HG03139 (cell line): ENCODE results near the gene TSKS.

Source experiments
- ATAC-seq: cut with Tn5 transposase; IDR thresholded peaks from one replicate; pipeline ENCODE4 v1.9.1; 2021; ENCODE audit not compliant: unreplicated experiment

TSKS gene, protein sequence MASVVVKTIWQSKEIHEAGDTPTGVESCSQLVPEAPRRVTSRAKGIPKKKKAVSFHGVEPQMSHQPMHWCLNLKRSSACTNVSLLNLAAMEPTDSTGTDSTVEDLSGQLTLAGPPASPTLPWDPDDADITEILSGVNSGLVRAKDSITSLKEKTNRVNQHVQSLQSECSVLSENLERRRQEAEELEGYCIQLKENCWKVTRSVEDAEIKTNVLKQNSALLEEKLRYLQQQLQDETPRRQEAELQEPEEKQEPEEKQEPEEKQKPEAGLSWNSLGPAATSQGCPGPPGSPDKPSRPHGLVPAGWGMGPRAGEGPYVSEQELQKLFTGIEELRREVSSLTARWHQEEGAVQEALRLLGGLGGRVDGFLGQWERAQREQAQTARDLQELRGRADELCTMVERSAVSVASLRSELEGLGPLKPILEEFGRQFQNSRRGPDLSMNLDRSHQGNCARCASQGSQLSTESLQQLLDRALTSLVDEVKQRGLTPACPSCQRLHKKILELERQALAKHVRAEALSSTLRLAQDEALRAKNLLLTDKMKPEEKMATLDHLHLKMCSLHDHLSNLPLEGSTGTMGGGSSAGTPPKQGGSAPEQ

DNA sequence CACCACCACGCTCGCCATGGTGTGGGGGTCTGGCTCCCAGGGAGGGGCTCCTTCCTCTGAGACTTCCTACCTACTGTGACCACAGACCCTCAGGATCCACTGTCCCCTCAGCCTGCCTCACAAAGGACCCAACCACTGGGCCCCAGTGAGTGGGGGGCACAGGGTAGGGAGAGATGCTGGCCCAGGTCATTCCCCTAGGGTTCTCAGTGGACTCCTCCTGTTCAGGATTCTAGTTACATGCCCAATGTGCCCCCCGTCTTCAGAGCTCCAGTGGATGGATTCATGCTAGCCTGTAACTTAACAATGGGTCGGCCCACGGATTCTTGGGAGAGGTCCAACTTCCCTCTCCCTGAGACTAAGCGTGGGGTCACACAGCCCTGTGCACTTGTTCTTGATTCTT is at the start of gene TSKS:
Gene TSKS, minus strand, starts transcription at position 77 of the 400 bp plus-strand sequence. Its CDS starts 59 bp downstream, at position 18.
- no peak for ATAC-seq

DNA sequence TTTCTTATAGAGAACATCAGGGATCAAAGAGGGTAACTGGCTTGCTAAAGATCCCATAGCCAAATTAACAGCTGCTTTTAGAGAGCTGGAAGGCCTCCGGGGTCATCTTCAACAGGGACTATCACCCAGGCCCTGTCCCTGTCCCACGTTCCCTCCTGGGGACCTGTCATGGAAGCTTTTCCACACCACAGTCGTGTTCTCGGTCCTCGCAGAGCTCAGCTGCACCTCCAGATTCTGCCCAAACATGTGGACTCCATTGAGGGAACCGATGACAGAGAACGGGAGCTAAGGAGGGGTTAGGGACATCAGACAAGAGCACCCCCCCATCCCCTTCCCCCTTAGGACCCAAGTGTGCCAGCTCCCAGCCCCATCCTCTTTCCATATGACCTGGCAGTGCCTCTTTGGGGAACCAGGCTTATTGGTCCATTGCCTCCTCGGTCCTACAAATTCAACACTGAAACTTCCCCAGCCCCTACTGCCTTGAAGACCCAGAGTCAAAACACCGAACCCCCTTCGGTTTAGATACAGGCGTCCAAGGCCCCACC is 49.4 kb upstream of the TSKS start:
- no peak for ATAC-seq

DNA sequence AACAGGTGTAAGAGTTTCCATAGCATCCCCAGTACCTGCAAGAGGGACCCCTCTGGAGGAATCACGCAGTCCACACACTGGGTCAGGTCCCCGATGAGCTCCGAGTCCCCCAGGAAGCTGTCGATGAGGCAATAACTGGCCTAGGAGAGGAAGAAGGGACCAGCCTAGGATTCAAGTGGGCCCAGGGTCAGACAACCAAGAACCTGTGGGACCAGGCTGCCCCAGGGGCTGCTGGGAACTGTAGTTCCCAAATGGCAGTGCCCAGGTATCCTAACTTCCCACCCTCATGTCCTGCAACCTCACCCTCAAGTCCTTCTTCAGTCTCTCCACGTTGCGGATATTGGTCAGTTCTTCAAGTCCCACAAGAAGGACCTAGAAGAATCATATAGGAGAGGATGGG is 48.2 kb upstream of the TSKS start:
- ATAC-seq = no peak

DNA sequence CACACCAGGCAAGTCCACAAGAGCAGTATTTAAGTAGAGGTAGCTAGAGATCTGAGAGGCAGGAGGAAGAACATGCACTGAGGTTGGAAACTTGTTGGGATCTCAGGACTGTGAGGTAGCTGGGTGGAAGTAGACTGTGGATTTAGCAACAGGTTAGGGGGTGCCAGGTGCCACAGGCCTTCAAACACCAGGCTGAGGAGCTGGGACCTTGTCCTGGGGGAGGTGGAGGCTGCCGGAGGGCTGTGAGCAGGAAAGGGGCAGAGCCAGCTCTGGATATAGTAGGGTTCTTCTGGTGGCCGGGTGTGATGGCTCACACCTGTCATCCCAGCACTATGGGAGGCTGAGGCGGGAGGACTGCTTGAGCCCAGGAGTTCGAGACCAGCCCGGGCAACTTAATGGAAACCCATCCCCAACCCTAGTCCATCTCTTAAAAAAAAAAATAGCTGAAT is 46.9 kb upstream of the TSKS start:
- no peak for ATAC-seq

DNA sequence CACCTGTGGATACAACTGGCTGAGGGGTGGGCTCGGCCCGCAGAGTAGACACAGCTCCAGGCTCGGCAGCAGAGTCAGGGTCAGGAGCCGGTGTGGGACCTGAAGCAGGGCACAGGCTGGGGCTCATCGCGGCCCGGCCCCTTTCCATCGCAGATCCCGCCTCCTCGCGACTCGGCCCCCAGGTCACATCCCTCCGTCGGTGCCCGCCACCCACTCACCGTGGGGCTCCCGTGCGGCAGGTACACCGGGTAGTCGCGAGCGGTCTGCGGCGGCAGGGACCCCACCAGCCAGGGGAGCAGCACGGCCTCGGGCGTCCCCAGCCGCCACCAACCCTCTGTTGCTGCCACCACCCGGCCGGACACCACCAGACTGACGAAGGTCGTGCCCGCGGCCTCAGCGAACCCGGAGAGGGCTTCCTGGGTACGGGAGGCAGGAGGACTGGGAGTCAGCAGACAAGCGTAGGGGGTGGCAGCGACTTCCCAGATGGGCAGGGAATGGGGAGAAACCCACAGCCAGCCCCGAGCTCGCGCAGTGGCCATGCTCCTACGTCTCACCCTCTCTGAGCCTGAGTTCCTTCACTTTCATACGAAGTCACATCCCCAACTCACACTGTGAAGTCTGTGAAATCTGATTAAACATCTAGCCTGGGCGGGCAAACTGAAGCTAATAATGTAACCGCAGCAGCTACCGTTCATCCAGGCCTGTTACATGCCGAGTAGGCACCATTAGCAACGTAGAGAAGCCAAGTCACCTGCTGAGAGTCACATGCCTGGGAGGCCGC is 46.2 kb upstream of the TSKS start:
- ATAC-seq = no peak

DNA sequence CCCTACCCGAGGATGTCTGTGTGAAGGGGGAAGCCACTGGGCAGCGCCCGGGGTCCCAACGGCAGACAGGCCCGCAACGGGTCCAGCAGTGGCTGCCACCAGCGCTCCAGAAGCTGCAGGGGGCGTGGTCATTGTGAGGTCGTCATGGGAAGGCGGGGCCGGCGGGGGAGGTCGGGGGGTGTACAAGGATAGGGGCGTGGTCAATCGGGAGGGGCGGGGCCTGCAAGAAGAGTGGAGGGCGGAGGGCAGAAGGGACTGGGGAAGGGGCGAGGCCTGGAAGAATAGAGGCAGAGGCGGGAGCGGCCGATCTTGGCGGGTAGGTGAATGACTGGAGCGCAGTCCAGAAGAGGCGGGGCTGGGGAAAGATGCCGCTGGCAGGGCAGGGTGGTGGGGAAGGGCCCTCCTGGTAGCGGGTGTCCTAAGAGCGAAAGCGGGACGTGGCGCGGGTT is 45.6 kb upstream of the TSKS start:
- ATAC-seq = no peak

DNA sequence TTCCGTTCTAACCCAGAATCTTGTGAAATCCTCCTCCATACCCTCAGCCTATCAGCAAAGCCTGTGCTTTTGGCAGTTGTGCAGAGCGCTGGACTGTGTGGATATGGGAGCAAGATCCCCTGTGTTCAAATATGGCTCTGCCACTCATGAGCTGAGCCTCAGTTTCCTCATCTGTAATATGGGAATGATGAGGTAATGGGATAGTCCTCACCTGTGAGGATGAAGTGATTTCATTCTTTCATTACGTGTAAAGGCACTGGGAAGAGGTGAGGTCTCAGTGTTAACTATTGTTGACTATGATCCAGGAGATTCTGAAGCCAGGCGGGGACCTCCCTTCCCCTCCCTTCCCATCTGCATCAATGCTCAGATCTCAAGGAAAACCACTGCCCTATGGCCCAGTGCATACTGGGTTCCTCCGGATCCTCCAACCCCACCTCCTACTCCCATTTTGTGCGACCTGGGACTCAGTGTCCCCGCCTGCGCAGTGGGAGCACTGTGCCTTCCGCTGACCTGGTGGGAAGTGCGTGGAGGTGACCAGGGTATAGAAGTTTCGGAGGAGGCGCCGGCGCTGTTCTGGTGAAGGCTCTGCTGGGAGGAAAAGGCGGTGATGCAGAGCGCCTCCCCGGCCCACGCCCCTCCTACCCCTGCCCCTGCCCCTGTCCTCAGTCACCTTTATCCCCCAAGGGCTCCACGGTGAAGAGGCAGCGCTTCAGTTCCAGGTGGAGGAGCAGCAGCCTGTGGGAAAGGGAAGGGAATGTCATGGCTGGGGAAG is 45.0 kb upstream of the TSKS start:
- ATAC-seq = no peak

DNA sequence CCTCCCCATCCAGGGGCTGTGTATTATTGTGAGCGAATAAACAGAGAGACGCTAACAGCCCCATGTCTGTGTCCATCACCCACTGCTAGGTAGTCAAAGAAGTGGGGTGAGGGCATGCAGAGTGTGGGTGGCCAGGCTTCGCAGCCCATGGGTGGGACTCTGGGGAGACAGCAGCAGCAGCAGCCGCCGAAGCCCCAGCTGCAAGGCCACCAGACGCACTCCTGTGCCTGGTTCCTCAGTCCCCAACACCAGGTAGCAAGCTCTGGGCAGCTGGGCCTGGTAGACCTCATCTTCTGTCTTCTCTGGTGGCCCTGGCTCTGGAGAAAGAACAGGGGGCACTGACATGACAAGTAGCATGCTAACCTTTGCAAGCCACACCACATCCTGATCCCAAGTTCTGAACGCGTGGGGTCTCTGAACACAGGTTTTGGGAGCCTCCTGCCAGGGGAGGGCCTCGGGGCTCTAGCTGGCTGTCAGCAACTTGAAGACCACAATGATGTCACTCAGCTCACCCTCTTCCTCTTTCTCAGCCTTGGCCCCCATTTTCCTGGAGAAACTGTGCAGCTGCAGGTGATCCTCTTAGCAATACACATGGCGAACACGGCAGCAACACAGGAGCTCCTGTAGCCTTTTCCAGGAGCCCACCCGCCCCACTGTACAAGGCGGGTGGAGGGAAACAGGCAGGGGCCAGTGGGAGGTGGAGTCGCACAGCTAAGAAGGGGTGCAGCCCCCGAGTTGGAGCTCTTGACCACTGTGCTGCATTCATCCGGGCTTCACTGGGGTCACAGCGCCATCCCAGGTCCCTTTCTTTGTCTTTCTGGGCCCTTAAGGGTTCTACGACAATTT is 44.2 kb upstream of the TSKS start:
- ATAC-seq = no peak

DNA sequence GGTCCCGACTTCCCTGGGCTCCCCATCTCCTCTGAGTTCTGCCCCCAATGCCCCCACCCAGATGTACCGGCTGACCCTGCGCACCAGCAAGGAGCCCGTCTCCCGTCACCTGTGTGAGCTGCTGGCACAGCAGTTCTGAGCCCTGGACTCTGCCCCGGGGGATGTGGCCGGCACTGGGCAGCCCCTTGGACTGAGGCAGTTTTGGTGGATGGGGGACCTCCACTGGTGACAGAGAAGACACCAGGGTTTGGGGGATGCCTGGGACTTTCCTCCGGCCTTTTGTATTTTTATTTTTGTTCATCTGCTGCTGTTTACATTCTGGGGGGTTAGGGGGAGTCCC is 43.5 kb upstream of the TSKS start:
- no peak for ATAC-seq

DNA sequence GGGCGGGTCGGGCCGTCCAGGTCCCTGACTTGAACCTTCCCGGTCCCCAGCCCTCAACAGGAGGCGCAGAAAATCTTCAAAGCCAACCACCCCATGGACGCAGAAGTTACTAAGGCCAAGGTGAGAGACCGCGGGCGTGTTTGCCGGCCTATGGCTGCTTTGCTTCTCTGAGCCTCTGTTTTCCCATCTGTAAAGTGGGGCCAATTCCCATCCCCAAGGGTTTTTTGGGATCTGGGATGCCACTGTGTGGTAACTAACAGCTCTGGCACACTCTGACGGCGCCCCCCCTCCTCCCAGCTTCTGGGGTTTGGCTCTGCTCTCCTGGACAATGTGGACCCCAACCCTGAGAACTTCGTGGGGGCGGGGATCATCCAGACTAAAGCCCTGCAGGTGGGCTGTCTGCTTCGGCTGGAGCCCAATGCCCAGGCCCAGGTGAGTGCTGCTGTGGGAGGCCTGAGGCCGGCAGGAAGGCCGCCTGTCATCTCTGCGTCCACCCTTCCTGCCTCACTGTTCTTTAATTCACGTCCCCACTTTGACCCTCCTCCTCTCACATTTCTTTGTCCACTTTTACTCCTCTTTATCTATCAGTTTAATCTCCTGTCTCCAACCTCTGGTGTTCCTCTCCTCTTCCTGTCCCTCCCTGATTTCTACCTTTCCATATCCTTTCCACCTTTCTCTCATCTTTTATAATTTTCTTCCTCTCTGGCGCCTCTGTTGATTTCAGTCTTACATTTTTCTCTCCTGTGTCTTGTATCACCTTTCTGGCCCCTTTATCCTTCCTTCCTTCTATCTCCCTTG is 42.9 kb upstream of the TSKS start:
- ATAC-seq = no peak

DNA sequence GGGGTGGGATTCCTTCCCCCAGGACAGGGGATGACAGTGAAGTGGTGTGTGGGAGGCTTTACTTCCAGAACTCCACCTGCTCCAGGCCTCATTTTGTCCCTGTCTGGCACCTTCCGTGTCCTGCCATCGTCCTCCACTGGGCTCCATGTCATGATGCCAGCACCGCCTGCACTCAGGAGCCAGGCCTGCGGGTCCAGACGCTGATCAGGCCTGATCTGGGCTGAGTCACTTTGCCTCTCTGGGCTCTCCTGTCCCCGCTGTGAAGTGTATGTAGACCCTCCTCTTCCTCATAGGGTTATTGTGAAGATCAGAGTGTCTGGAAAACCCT is 40.4 kb upstream of the TSKS start:
- no peak for ATAC-seq

DNA sequence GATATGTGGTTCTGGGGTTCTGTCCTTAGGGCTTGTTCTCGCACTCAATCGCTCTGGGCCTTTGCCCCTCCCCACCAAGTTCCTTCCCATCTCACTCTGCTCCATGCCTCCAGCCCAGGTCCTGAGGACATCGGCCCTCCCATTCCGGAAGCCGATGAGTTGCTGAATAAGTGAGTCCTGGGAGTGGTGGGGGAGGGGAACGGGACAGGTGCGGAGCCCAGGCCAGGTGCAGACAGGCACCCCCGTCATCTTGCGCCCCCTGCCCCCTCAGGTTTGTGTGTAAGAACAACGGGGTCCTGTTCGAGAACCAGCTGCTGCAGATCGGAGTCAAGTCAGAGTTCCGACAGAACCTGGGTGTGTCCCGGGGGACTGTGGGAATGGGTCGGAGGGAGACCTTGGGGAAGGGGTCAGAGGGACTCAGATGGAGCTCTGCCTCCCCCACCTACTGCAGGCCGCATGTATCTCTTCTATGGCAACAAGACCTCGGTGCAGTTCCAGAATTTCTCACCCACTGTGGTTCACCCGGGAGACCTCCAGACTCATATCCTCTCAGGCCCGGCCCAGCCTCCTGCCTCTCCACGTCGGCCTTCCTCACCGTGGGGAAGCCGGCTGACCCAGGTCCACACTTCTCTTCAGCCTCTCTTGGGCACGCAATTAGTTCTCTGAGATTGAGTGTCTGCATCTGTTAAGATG is 39.9 kb upstream of the TSKS start:
- no peak for ATAC-seq

DNA sequence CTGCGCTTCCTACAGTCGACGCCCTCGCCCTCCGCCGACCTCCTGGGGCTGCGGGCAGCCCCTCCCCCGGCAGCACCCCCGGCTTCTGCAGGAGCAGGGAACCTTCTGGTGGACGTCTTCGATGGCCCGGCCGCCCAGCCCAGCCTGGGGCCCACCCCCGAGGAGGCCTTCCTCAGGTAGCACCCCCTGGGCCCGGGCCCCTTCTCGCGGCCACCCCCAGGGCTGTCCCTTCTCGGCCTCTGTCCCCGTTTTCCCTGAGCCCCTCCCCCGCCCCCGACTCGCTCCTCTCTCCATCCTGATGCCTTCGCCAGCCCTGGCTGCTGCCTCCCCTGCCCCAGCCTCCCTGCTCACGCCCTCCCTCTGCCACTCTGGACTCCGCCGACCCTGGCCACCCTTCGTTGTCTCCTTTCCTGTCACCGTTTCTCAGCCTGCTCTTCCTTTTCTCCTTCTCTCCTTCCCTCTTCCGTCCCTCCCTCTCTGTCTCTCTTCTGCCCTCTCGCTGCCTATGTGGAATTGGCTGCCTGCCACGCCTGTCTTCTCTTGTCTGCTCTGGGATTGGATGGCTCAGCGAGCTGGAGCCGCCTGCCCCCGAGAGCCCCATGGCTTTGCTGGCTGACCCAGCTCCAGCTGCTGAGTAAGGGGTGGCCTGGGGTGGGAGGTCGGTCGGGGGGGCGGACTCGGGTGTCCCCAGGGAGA is 39.0 kb upstream of the TSKS start:
- no peak for ATAC-seq

DNA sequence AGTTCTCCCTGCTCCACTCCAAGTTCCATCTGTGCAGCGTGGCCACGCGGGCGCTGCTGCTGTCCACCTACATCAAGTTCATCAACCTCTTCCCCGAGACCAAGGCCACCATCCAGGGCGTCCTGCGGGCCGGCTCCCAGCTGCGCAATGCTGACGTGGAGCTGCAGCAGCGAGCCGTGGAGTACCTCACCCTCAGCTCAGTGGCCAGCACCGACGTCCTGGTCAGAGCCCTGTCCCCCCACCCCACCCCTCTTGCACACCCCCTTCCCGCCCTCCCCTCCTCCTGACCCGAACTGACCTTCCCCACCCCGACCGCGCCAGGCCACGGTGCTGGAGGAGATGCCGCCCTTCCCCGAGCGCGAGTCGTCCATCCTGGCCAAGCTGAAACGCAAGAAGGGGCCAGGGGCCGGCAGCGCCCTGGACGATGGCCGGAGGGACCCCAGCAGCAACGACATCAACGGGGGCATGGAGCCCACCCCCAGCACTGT is 38.3 kb upstream of the TSKS start:
- ATAC-seq = no peak

DNA sequence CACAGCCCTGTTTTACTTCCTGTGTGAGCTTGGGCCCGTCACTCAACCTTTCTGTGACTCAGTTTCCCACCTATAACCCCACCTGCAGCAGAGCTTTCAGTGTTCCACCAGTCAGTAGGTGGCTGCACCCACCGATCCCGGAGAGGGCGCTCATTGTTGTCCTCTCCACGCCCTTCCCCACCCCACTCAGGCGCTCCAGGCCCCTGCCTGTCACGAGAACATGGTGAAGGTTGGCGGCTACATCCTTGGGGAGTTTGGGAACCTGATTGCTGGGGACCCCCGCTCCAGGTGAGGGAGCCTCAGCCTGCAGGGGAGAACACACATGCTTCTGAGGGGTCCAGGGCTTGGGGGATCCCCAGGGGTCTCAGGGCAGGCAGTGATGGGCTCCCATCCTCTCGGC is 37.7 kb upstream of the TSKS start:
- ATAC-seq = no peak

DNA sequence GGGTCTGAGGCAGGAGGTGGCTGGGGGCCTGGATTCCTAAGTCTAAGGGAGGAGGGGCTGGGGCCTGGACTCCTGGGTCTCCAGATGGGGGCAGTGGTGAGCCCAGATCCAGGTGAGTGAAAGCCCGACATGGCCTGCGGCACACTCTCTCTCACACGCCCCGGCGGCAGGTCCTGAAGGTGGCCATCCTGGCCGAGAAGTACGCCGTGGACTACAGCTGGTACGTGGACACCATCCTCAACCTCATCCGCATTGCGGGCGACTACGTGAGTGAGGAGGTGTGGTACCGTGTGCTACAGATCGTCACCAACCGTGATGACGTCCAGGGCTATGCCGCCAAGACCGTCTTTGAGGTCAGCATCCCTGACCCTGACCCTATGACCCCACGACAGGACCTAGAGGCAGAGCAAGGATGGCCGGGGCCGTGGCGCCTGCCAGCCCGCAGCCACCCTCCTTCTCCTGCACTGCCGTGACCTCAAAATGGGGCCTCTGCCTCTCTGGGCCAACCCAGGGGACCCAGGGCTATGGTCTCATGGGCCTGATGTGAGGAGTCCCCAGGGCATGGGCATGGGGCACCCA is 36.8 kb upstream of the TSKS start:
- ATAC-seq = no peak

DNA sequence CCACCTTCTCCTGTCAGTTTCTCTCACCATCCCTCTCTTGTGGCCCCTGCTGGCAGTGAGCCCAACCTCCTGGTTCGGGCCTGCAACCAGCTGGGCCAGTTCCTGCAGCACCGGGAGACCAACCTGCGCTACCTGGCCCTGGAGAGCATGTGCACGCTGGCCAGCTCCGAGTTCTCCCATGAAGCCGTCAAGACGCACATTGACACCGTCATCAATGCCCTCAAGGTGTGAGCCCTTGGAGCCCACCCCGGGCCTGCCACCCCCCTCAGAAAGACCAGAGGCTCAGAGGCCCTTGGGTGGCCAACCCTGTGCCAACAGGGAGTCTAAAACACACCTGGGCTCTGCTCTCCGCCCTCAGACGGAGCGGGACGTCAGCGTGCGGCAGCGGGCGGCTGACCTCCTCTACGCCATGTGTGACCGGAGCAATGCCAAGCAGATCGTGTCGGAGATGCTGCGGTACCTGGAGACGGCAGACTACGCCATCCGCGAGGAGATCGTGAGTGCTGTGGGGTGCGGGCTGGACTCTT is 36.2 kb upstream of the TSKS start:
- ATAC-seq = no peak
